Measurements from ENCODE around the gene DGKI. TPM values are rescaled to one million over a fixed set of nuclear protein-coding genes. Genes with fewer than 3 reads are reported as not detected.

Gene DGKI
- total and polyA plus RNA-seq, 7 donors = under 0.01 to 0.56 (median 0.44) TPM; not detected in 2

Other genes starting within 250 kb of the DGKI start
- gene CREB3L2, start 155.1 kb upstream of the DGKI start, total RNA-seq = 10 to 100 TPM in 2 of 4 donors, 1 to 10 TPM in 2; 6.7 to 14.7 (median 10.9) TPM
- 1 to 10 TPM; 2.2 to 3.6 (median 3.3) TPM for gene CREB3L2, start 155.1 kb upstream of the DGKI start, polyA plus RNA-seq
- gene AKR1D1, start 229.5 kb upstream of the DGKI start, total RNA-seq = not detected
- not detected for gene AKR1D1, start 229.5 kb upstream of the DGKI start, polyA plus RNA-seq